HUES48 (cell line): ENCODE measurements around the gene F12.
A peak's percentile ranks its signal among the peaks of the same experiment; 100 is the strongest.
"Not testable (repeated sequence)": the region's sequence is repeated elsewhere in the genome, so short reads cannot be mapped to it uniquely, and the experiment has no call there.

Experiments used
- H3K27ac ChIP-seq: one replicate; pipeline ENCODE4 v1.7.0; 2013; ENCODE audit warnings: low read depth, low read length, inconsistent platforms
- H3K27me3 ChIP-seq: 2 replicates; pipeline ENCODE4 v1.6.1; 2013; ENCODE audit warnings: mild to moderate bottlenecking, low read length; ENCODE audit not compliant: control insufficient read depth, insufficient read depth
- H3K36me3 ChIP-seq: 2 replicates; pipeline ENCODE4 v1.6.1; 2013; ENCODE audit warnings: low read length; ENCODE audit not compliant: control insufficient read depth, insufficient read depth
- H3K4me1 ChIP-seq: 2 replicates; pipeline ENCODE4 v1.6.1; 2013; ENCODE audit warnings: mild to moderate bottlenecking, low read length; ENCODE audit not compliant: control insufficient read depth, insufficient read depth
- H3K4me3 ChIP-seq: 2 replicates; pipeline ENCODE4 v1.5.1; 2013; ENCODE audit warnings: mild to moderate bottlenecking, low read depth, low read length
- H3K9ac ChIP-seq: 2 replicates; pipeline ENCODE4 v1.6.1; 2013; ENCODE audit warnings: mild to moderate bottlenecking, low read depth, low read length, moderate library complexity
- H3K9me3 ChIP-seq: 2 replicates; pipeline ENCODE4 v1.6.1; 2013; ENCODE audit warnings: low read length; ENCODE audit not compliant: control insufficient read depth, insufficient read depth

F12 gene

GRCh38 chr5:177362610-177363507 is 46.5 kb downstream of the F12 start:
- H3K9ac ChIP-seq, result peak overlapping the region; percentile 41; the same call in 1 of the 2 replicates

DNA sequence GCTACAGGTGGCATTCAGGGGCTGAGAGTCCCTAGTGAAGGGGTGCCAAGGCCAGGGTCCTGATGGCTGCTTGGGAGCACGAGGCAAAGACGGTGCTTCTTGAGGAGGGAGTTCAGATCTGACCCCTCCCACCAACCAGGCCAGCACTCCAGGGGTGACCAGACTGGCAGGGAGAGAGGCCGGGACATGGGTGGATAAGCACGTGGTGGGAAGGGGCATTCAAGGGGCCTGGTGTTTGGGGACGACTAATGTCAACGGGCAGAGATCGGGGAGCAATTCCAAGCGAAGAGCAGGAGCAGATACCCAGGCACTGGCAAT is 47.1 kb downstream of the F12 start:
- Histone ChIP-seq H3K36me3 (no peaks in the 10 kb centered on the region), H3K27me3 (0 out of 2 replicates have a peak, but pooled peaks cover 2% of the 10 kb centered on the region), H3K4me3 (no peak overlapping the region; the same call in 1 of the 2 replicates), H3K27ac (no peak overlapping the region), H3K4me1 (peaks cover 17% of the 10 kb centered on the region), H3K9me3 (no peaks in the 10 kb centered on the region), H3K9ac (no peak overlapping the region)

More at GRCh38 chr5:177362610-177363507, 46.5 kb downstream of the F12 start:
- Histone ChIP-seq H3K4me1 (peaks cover 17% of the 10 kb centered on the region), H3K27ac (peak overlapping the region; percentile 4), H3K4me3 (peak overlapping the region; percentile 76), H3K9me3 (no peaks in the 10 kb centered on the region), H3K36me3 (no peaks in the 10 kb centered on the region), H3K27me3 (peaks cover 8% of the 10 kb centered on the region)

DNA sequence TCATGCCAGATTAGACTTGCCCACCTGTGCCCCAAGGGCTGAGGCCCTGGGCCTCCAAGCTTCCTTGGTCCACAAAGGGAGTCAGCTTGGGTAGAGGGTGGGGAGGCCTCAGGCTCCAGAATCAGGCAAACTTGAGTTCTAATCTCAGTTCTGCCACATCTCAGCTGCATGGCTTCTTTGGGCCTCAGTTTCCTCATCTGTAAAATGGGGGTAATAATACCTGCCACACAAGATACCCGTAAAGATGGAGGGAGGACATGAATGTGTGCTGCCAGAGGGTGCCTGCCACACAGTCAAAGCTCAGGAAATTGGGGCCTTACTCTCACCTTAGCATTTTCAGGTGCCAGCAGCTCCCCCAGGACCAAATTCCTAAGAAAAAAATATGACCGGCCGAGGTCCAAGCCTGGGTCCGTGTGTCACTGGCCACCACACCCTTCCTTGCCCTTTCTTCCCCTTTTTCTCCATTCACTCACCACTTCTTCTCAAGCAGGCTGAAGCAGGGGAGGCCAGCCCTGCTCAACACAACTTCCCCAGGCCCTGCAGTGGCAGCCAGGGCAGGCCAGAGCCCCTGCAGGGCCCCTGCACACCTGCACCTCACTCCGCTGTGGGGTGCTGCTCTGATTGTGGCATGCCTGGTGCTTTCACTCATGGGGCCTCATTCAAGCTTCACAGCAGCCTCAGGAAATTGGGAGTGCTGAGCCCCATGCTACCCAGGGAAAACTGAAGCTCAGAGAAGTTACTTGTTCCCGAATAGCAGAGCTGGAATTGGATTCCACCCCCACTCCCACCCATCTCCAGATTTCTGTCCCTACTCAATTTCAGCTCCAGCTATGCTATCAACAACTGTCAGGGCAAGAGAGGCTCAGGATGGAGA is 47.7 kb downstream of the F12 start:
- H3K9ac ChIP-seq, result no peak overlapping the region
- H3K36me3 ChIP-seq, result no peaks in the 10 kb centered on the region
- H3K4me1 ChIP-seq, result peaks cover 17% of the 10 kb centered on the region
- 0 out of 2 replicates have a peak, but pooled peaks cover 2% of the 10 kb centered on the region for H3K27me3 ChIP-seq
- H3K4me3 ChIP-seq, result no peak overlapping the region
- no peak overlapping the region for H3K27ac ChIP-seq
- no peaks in the 10 kb centered on the region for H3K9me3 ChIP-seq

DNA sequence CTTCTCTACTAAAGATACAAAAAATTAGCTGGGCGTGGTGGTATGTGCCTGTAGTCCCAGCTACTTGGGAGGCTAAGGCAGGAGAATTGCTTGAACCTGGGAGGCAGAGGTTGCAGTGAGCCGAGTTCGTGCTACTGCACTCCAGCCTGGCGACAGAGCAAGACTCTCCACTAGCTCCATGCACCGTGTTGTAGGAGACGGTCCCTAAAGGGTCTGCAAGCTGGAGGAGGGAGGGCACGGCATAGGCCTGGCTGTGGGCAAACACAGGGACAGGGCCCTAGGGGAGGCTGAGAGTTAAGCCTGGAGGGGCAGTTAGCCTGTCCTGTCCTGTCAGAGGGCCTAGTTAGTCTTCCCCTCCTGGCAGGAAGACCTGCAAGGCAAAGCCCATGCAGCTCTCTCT is 48.6 kb downstream of the F12 start:
- peaks cover 11% of the 10 kb centered on the region for H3K4me1 ChIP-seq
- H3K27me3 ChIP-seq, H3K27ac ChIP-seq, H3K9ac ChIP-seq, H3K36me3 ChIP-seq, H3K4me3 ChIP-seq, H3K9me3 ChIP-seq: not testable (repeated sequence)

GRCh38 chr5:177359860-177360259 is 49.5 kb downstream of the F12 start:
- no peak overlapping the region for H3K4me3 ChIP-seq
- no peak overlapping the region for H3K27ac ChIP-seq
- H3K9me3 ChIP-seq, result no peaks in the 10 kb centered on the region
- no peak overlapping the region for H3K9ac ChIP-seq
- no peaks in the 10 kb centered on the region for H3K36me3 ChIP-seq
- H3K4me1 ChIP-seq, result peaks cover 11% of the 10 kb centered on the region
- H3K27me3 ChIP-seq, result 0 out of 2 replicates have a peak, but pooled peaks cover 2% of the 10 kb centered on the region

- H3K9ac ChIP-seq, result no peak overlapping the region
Measured at GRCh38 chr5:177359451-177359851, 49.9 kb downstream of the F12 start.

GRCh38 chr5:177358370-177358819 is 51.0 kb downstream of the F12 start:
- no peak overlapping the region for H3K9ac ChIP-seq
- no peaks in the 10 kb centered on the region for H3K9me3 ChIP-seq
- H3K4me1 ChIP-seq, result peaks cover 11% of the 10 kb centered on the region
- no peaks in the 10 kb centered on the region for H3K36me3 ChIP-seq
- no peak overlapping the region for H3K27ac ChIP-seq
- H3K4me3 ChIP-seq, result no peak overlapping the region
- H3K27me3 ChIP-seq, result 0 out of 2 replicates have a peak, but pooled peaks cover 2% of the 10 kb centered on the region

More at GRCh38 chr5:177359451-177359851, 49.9 kb downstream of the F12 start:
- peaks cover 11% of the 10 kb centered on the region for H3K4me1 ChIP-seq
- H3K27me3 ChIP-seq, result 0 out of 2 replicates have a peak, but pooled peaks cover 2% of the 10 kb centered on the region
- no peak overlapping the region for H3K4me3 ChIP-seq
- no peak overlapping the region for H3K27ac ChIP-seq
- no peaks in the 10 kb centered on the region for H3K9me3 ChIP-seq
- no peaks in the 10 kb centered on the region for H3K36me3 ChIP-seq

DNA sequence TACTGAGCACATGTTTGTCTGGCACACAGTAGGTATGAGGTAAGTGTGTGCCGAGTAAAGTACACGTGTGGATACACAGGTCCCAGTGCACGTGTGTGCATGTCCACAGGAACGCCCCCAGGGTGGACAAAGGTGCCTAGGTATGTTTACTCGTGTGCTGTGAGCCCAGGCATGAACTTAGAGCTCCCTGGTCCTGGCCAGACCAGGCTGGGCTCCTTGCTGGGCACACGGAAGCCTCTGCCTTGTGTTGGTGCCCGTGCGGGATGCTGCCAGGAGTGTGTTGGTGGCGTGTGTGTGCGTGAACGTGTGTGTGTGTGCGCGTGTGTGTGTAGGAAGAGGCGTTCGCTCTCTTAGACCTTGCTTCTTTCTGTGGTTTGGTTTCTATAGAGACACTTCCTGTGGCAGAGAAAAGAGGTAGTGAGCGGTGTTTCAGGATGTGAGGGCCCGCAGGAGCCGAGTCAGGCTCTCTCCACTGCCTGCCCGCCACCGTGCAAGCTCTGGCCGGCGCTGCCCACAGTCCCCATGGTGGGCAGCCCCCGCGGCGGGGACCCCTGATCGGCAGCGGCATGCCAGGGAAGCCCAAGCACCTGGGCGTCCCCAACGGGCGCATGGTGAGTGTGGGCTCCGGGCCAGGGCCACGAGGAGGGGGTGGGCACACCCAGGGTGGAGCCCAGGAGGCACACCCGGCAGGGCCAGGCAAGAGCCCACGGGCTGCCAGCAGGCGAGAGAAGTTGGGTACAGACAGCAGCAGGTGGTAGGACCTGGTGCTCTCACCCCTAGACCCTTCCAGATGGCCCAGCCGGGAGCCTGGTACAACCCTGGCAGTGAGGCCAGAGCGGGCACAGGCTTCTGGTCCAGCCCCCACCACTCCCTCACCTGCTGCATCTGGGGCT is 51.7 kb downstream of the F12 start, which contains the start of gene RGS14:
RGS14 (plus strand) TSS at position 466 of the 893 bp plus-strand sequence; CDS start at position 567, 101 bp downstream.
- no peaks in the 10 kb centered on the region for H3K36me3 ChIP-seq
- H3K27ac ChIP-seq, result no peak within 1 kb of the TSS
- no peaks in the 10 kb centered on the region for H3K9me3 ChIP-seq
- H3K4me3 ChIP-seq, result no peak within 1 kb of the TSS
- H3K9ac ChIP-seq, result no peak within 1 kb of the TSS
- H3K4me1 ChIP-seq, result peaks cover 10% of the 10 kb centered on the region
- H3K27me3 ChIP-seq, result 0 out of 2 replicates have a peak, but pooled peaks cover 2% of the 10 kb centered on the region

DNA sequence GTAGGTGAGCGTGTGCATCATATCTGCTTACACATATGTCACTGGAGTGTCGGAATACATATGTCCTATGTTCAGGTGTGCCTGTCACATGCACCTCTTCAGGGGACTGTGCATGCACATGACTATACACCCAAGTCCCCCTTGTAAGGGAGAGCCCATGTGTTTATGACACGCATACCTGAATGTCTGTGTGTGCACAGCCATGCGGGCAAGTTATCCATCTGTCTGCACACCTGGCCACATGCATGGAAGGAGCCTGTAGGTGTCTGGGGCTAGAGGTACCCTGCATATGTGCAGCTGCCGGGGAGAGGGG is 52.3 kb downstream of the F12 start:
- Histone ChIP-seq H3K9ac (no peak overlapping the region), H3K9me3 (no peaks in the 10 kb centered on the region), H3K27ac (no peak overlapping the region)

DNA sequence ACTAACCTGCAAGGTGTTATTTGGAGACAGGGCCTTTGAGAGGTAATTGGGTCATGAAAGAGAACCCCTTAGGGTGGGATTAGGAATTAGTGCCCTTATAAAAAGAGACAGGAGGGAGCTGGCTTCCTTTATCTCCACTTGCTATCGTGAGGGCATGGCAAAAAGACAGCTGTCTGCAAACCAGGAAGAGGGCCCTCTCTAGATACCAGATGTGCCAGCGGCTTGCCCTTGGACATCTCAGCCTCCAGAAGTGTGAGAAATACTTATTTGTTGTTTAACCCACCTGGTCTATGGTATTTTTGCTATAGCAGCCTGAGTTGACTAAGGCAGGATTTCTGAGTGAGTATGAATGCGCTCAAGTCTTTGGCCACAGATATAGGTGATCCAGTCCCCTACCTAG is 52.6 kb downstream of the F12 start:
- no peak overlapping the region for H3K27ac ChIP-seq
- H3K36me3 ChIP-seq, result no peaks in the 10 kb centered on the region
- no peak overlapping the region for H3K4me3 ChIP-seq
- H3K9ac ChIP-seq, result no peak overlapping the region
- H3K27me3 ChIP-seq, result no peaks in the 10 kb centered on the region
- no peaks in the 10 kb centered on the region for H3K9me3 ChIP-seq
- H3K4me1 ChIP-seq, result peaks cover under 1% of the 10 kb centered on the region; the same call in 1 of the 2 replicates

More for the DNA sequence above, 52.3 kb downstream of the F12 start:
- no peaks in the 10 kb centered on the region for H3K36me3 ChIP-seq
- H3K27me3 ChIP-seq, result 0 out of 2 replicates have a peak, but pooled peaks cover under 1% of the 10 kb centered on the region
- peaks cover 4% of the 10 kb centered on the region for H3K4me1 ChIP-seq
- no peak overlapping the region for H3K4me3 ChIP-seq
